Measurements from ENCODE around the gene SPATA3. TPM values are rescaled to one million over a fixed set of nuclear protein-coding genes. Genes with fewer than 3 reads are reported as not detected.
"Not testable (repeated sequence)": the region's sequence is repeated elsewhere in the genome, so short reads cannot be mapped to it uniquely, and the experiment has no call there.

Gene SPATA3
- total and polyA plus RNA-seq, 4 donors: not detected

DNA sequence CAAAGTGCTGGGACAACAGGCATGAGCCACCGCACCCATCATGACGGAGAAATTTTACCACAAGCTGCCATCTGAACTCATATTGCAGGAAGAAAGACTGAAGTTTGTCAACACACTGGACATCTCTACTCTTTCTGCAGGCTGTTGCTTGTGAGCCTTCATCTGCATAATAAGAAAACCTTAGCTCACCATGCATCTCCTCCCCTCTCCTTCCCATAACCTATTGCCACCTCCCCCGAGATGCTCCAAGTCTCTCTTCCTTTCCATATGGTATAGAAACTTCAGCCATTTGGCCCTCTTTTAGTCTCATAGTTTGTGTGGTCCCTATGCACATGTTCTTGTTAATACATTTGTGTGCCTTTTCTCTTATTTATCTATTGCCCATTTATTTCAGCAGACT, 22.3 kb downstream of the SPATA3 start:
- intact Hi-C loops (cut with DNase I): no loop called here
- Histone ChIP-seq H3K4me3 (ENCODE audit: low read length in 2 of 2) (no peak overlapping the region), H3K27me3 (ENCODE audit: control insufficient read depth in 1 of 2, insufficient read depth in 2 of 2, low read length in 1 of 2) (no peaks in the 10 kb centered on the region), H3K36me3 (ENCODE audit: control insufficient read depth in 1 of 2, insufficient read depth in 2 of 2, low read length in 1 of 2) (no peaks in the 10 kb centered on the region), H3K9me3 (ENCODE audit: control insufficient read depth, low read length) (peaks cover 2% of the 10 kb centered on the region), H3K4me1 (ENCODE audit: control insufficient read depth in 1 of 2, insufficient read depth in 2 of 2, low read length in 2 of 2) (no peaks in the 10 kb centered on the region), H3K27ac (ENCODE audit: low read depth in 1 of 2, low read length in 2 of 2) (no peak overlapping the region)
- ATAC-seq (ENCODE audit: low FRiP score) (no peak), DNase-seq (no peak)
- WGBS, 2 donors: 94 to 96% methylated on average over 3 of the region's 3 CpGs

DNA sequence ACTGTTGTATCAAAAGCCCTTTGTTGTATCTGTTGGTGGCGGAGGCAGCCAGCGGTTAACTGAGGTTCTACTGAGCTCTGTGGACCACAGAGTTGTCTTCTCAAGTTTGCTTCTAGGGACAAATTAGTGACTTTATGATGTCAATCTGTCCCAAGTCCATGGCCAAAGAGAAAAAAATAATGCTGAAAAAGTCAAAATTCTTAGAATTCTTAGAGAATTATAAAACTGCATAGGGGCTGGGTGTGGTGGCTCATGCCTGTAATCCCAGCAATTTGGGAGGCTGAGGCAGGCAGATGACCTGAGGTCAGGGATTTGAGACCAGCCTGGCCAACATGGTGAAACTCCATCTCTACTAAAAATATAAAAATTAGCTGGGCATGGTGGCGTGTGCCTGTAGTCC, 29.1 kb downstream of the SPATA3 start:
- H3K9me3 ChIP-seq (ENCODE audit: control insufficient read depth, low read length); H3K27me3 ChIP-seq (ENCODE audit: control insufficient read depth in 1 of 2, insufficient read depth in 2 of 2, low read length in 1 of 2); H3K27ac ChIP-seq (ENCODE audit: low read depth in 1 of 2, low read length in 2 of 2); DNase-seq; H3K4me3 ChIP-seq (ENCODE audit: low read length in 2 of 2); H3K36me3 ChIP-seq (ENCODE audit: control insufficient read depth in 1 of 2, insufficient read depth in 2 of 2, low read length in 1 of 2); intact Hi-C loops (cut with DNase I); ATAC-seq (ENCODE audit: low FRiP score); H3K4me1 ChIP-seq (ENCODE audit: control insufficient read depth in 1 of 2, insufficient read depth in 2 of 2, low read length in 2 of 2): not testable (repeated sequence)
- WGBS, 2 donors: 93 to 95% methylated on average over 3 of the region's 3 CpGs

DNA sequence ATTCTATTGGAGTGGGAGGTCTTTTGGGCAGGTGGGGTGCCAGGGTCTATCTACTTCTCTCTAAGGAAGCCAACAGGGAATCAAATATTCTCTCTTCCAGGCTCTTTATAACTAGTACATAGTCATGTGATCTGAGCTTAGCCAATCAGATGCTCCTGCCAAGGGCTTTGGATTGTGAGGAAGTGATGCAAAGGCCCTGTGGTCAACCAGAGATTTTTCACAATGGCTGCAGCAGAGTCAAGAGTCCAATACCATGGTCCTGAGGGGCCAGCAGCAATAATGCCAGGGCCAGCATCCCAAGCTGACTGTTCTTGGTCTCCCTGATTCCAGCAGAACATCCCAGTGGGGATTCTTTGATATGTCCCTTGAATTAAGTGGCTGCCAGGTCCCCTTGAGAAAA, 33.0 kb downstream of the SPATA3 start:
- intact Hi-C loops (cut with DNase I): no loop called here
- DNase-seq: no peak

DNA sequence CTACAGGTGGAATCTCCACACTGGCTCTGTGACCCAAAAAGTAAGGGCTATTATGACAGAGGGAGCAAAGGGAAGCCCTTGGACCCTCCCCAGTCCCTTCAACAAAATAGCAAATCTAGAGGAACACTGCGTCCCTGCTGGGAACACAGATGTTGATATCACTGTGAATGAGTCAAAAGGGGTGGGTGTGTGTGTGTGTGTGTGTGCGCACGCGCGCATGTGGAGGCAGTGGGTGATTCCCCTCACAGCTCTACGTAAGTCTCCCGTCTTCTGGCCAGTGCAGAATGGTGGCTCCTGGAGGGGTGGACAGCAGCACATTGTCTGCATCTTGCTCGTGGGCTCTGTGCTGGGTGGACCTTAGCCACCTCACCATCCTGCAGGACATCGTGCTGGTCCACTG, 33.6 kb downstream of the SPATA3 start:
- Histone ChIP-seq H3K36me3 (ENCODE audit: control insufficient read depth in 1 of 2, insufficient read depth in 2 of 2, low read length in 1 of 2) (no peaks in the 10 kb centered on the region), H3K9me3 (ENCODE audit: control insufficient read depth, low read length) (peaks cover 1% of the 10 kb centered on the region), H3K27ac (ENCODE audit: low read depth in 1 of 2, low read length in 2 of 2) (no peak overlapping the region), H3K27me3 (ENCODE audit: control insufficient read depth in 1 of 2, insufficient read depth in 2 of 2, low read length in 1 of 2) (no peaks in the 10 kb centered on the region), H3K4me3 (ENCODE audit: low read length in 2 of 2) (no peak overlapping the region), H3K4me1 (ENCODE audit: control insufficient read depth in 1 of 2, insufficient read depth in 2 of 2, low read length in 2 of 2) (no peaks in the 10 kb centered on the region)
- no peak for DNase-seq
- intact Hi-C loops (cut with DNase I): no loop called here
- no peak for ATAC-seq (ENCODE audit: low FRiP score)
- 88 to 91% methylated on average over 9 of the region's 9 CpGs for WGBS, 2 donors

More for the DNA sequence above, 33.0 kb downstream of the SPATA3 start:
- Histone ChIP-seq H3K27me3 (ENCODE audit: control insufficient read depth in 1 of 2, insufficient read depth in 2 of 2, low read length in 1 of 2) (peaks cover 0 to 2% of the 10 kb centered on the region in 2 donors), H3K4me1 (ENCODE audit: control insufficient read depth in 1 of 2, insufficient read depth in 2 of 2, low read length in 2 of 2) (no peaks in the 10 kb centered on the region), H3K27ac (ENCODE audit: low read depth in 1 of 2, low read length in 2 of 2) (no peak overlapping the region), H3K9me3 (ENCODE audit: control insufficient read depth, low read length) (peaks cover 1% of the 10 kb centered on the region), H3K36me3 (ENCODE audit: control insufficient read depth in 1 of 2, insufficient read depth in 2 of 2, low read length in 1 of 2) (no peaks in the 10 kb centered on the region), H3K4me3 (ENCODE audit: low read length in 2 of 2) (no peak overlapping the region)
- ATAC-seq (ENCODE audit: low FRiP score): no peak

DNA sequence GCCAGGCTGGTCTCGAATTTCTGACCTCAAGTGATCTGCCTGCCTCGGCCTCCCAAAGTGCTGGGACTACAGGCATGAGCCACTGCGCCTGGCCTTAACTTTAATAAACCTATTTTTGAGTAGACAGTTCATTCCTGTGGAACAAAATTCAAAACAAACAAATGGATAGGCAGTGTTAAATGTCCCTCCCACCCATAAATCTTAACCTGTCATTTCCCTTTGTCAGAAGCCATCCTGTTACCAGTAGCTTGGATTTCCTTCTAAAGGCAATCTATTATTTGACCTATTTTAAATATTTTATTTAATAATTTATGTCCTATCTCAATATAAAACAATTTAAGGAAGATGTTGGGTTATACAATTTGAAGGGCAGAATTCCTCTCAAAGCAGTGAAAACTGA, 34.8 kb downstream of the SPATA3 start:
- DNase-seq: no peak

DNA sequence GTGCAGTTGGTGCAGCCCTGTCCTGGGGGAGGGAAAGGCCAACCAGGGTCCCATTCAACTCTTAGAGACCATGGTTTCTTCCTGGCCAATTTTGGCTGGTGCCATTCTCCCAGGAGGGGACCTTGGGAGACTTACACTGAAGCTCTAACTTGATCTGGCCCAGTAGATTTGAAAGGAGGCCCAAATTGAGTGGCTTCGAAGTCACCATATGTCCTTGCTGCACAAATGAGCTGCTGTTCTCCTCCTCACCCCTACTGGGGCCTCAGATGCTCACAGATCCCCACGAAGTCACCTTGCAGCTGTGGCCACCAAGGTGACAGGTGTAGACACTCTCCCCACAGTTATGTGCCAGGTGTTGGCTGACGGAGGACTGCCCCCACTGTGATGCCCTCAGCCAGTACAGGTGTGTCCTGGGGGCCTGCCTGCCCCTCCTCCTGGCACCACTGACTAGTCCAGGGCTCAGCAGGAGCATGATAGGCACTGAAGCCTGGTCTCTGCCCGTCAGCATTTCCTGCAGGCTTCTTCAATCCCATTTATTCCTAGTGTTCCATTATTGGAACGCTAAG, 36.7 kb downstream of the SPATA3 start:
- Histone ChIP-seq H3K4me1 (ENCODE audit: control insufficient read depth in 1 of 2, insufficient read depth in 2 of 2, low read length in 2 of 2) (no peaks in the 10 kb centered on the region), H3K27me3 (ENCODE audit: control insufficient read depth in 1 of 2, insufficient read depth in 2 of 2, low read length in 1 of 2) (no peaks in the 10 kb centered on the region), H3K27ac (ENCODE audit: low read depth in 1 of 2, low read length in 2 of 2) (no peak overlapping the region), H3K9me3 (ENCODE audit: control insufficient read depth, low read length) (peaks cover 1% of the 10 kb centered on the region), H3K36me3 (ENCODE audit: control insufficient read depth in 1 of 2, insufficient read depth in 2 of 2, low read length in 1 of 2) (no peaks in the 10 kb centered on the region), H3K4me3 (ENCODE audit: low read length in 2 of 2) (no peak overlapping the region)
- WGBS, 2 donors: 82 to 89% methylated on average over 5 of the region's 5 CpGs
- intact Hi-C loops (cut with DNase I): no loop called here
- no peak for ATAC-seq (ENCODE audit: low FRiP score)
- DNase-seq: no peak

More for the DNA sequence above, 34.8 kb downstream of the SPATA3 start:
- WGBS, 2 donors: 92 to 97% methylated on average over 3 of the region's 3 CpGs
- intact Hi-C loops (cut with DNase I): no loop called here
- Histone ChIP-seq H3K27me3 (ENCODE audit: control insufficient read depth in 1 of 2, insufficient read depth in 2 of 2, low read length in 1 of 2) (no peaks in the 10 kb centered on the region), H3K9me3 (ENCODE audit: control insufficient read depth, low read length) (peaks cover 1% of the 10 kb centered on the region), H3K27ac (ENCODE audit: low read depth in 1 of 2, low read length in 2 of 2) (no peak overlapping the region), H3K4me3 (ENCODE audit: low read length in 2 of 2) (no peak overlapping the region), H3K36me3 (ENCODE audit: control insufficient read depth in 1 of 2, insufficient read depth in 2 of 2, low read length in 1 of 2) (no peaks in the 10 kb centered on the region), H3K4me1 (ENCODE audit: control insufficient read depth in 1 of 2, insufficient read depth in 2 of 2, low read length in 2 of 2) (no peaks in the 10 kb centered on the region)
- no peak for ATAC-seq (ENCODE audit: low FRiP score)

DNA sequence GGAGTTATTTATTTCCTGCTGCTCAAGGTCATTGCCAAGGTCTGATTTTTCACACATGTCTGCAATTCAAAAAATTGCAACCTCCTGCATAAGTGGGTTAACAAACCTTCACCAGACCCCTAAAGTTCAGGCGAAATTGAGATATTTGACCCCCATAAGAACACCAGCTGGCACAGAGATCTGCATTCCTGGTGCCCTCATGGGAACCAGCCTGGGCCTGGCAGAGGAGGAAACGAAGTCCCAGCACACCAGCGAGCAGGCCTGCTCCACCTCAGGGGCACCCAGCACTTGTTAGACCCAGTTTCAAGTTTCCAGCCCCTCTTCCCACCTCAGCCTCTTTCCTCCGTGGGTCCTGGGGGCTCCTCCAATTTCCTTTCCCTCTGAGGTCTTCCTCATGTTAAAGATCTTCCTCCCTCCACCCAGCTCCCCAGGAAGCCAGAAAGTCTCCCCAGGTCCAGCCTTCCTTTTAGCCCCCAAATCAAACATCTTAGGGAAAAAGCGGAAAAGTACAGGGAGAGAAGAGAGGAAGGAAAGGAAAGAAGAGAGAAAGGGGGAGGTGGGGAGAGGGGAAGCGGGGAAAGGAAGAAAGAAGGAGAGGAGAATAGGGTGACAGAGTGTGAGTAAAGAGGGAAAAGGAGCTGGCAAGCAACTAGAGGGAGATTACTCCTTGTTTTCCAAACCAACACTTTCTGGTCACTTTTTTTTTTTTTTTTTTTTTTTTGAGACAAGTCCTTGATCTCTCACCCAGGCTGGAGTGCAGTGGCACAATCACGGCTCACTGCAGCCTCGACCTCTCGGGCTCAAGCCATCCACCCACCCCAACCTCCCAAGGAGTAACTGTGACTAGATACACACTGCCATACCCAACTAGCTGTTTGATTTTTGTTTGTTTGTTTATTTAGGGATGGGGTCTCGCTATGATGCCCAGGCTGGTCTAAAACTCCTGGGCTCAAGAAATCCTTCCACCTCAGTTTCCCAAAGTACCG, 37.5 kb downstream of the SPATA3 start:
- no peak overlapping the region for H3K27ac ChIP-seq (ENCODE audit: low read depth in 1 of 2, low read length in 2 of 2)
- 63 to 71% methylated on average over 11 of the region's 11 CpGs for WGBS, 2 donors
- intact Hi-C loops (cut with DNase I): no loop called here
- no peaks in the 10 kb centered on the region for H3K4me1 ChIP-seq (ENCODE audit: control insufficient read depth in 1 of 2, insufficient read depth in 2 of 2, low read length in 2 of 2)
- H3K4me3 ChIP-seq (ENCODE audit: low read length in 2 of 2): no peak overlapping the region
- ATAC-seq (ENCODE audit: low FRiP score): no peak
- no peaks in the 10 kb centered on the region for H3K36me3 ChIP-seq (ENCODE audit: control insufficient read depth in 1 of 2, insufficient read depth in 2 of 2, low read length in 1 of 2)
- no peak for DNase-seq
- H3K27me3 ChIP-seq (ENCODE audit: control insufficient read depth in 1 of 2, insufficient read depth in 2 of 2, low read length in 1 of 2): no peaks in the 10 kb centered on the region
- peaks cover 1% of the 10 kb centered on the region for H3K9me3 ChIP-seq (ENCODE audit: control insufficient read depth, low read length)

DNA sequence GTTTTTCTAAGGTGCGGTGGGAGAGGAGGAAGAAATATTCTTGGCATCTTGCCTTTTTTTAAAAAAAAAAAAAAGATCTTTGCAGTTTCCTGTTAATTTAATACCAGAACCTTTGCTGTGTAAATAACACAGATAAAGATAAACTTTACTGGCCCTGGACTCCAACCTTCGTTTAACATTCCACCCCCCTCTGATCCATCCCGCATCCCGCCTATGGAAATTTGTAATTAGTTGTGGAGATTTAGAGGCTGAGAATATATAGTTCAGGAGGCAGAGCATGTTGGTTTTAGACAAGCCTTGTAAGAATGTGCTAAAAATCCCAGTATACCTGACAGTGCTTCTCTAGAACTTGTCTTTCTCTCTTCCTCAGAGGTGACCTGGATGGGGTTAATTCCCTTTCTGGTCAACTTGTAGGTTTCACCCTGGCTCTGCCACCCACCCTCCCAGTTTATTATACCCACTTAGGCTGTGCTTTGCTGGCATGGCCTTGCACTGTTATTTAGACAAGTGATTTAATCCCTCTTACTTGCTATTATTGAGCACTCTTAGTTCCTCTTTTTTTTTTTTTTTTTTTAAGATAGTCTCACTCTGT, 38.5 kb downstream of the SPATA3 start:
- ATAC-seq (ENCODE audit: low FRiP score): no peak
- 46 to 47% methylated on average over 4 of the region's 4 CpGs for WGBS, 2 donors
- intact Hi-C loops (cut with DNase I): no loop called here
- H3K36me3 ChIP-seq (ENCODE audit: control insufficient read depth in 1 of 2, insufficient read depth in 2 of 2, low read length in 1 of 2): no peaks in the 10 kb centered on the region
- no peak overlapping the region for H3K4me3 ChIP-seq (ENCODE audit: low read length in 2 of 2)
- DNase-seq: no peak
- no peak overlapping the region for H3K27ac ChIP-seq (ENCODE audit: low read depth in 1 of 2, low read length in 2 of 2)
- no peaks in the 10 kb centered on the region for H3K27me3 ChIP-seq (ENCODE audit: control insufficient read depth in 1 of 2, insufficient read depth in 2 of 2, low read length in 1 of 2)
- H3K9me3 ChIP-seq (ENCODE audit: control insufficient read depth, low read length): peaks cover 1% of the 10 kb centered on the region
- no peaks in the 10 kb centered on the region for H3K4me1 ChIP-seq (ENCODE audit: control insufficient read depth in 1 of 2, insufficient read depth in 2 of 2, low read length in 2 of 2)

All from aorta (tissue), 5 donors.